ENCODE data around the gene MUC15. TPM values are rescaled to one million over a fixed set of nuclear protein-coding genes. Genes with fewer than 3 reads are reported as not detected.

The MUC15 gene
- total and polyA plus RNA-seq, 10 of the 15 experiments (the other 5 are each of a cell fraction or from before 2014, with no cell fraction given), result 0.03 to 0.86 (median 0.09) TPM; not detected in 6

GRCh38 chr11:26599425-26599824, 27.4 kb upstream of the MUC15 start:
- Histone ChIP-seq H3K4me2 (ENCODE audit: control insufficient read depth, insufficient read depth) (no peak overlapping the region), H3K36me3 (ENCODE audit: control insufficient read depth in 2 of 2, insufficient read depth in 2 of 2, low read length in 1 of 2) (no peaks in the 10 kb centered on the region), H4K20me1 (ENCODE audit: control insufficient read depth, insufficient read depth) (no peaks in the 10 kb centered on the region), H3K4me3 (no peak overlapping the region), H3K79me2 (ENCODE audit: control insufficient read depth, insufficient read depth, low read length) (no peaks in the 10 kb centered on the region), H2AFZ (ENCODE audit: control insufficient read depth, low read depth, low read length) (no peak overlapping the region), H3K9ac (ENCODE audit: control insufficient read depth, insufficient read depth, low read length) (no peak overlapping the region), H3K9me3 (replicated peaks; ENCODE audit: control insufficient read depth, insufficient read depth, low read length) (no peaks in the 10 kb centered on the region; the same call in 2 of the 3 replicates), H3K4me1 (ENCODE audit: control insufficient read depth, insufficient read depth, low read length) (no peaks in the 10 kb centered on the region), H3K27ac (ENCODE audit: control insufficient read depth, insufficient read depth) (no peak overlapping the region), H3K27me3 (replicated peaks in 1 of 2; ENCODE audit: control insufficient read depth in 2 of 2, insufficient read depth in 2 of 2, low read length in 1 of 2) (no peaks in the 10 kb centered on the region)
- ChIA-PET SMC1A (ENCODE audit: uncharacterized antibody, unreplicated experiment) (no interaction called here), POLR2A (no interaction called here), CTCF (no interaction called here), RAD21 (ENCODE audit: unreplicated experiment) (no interaction called here)
- TF ChIP-seq, protein P1, sequence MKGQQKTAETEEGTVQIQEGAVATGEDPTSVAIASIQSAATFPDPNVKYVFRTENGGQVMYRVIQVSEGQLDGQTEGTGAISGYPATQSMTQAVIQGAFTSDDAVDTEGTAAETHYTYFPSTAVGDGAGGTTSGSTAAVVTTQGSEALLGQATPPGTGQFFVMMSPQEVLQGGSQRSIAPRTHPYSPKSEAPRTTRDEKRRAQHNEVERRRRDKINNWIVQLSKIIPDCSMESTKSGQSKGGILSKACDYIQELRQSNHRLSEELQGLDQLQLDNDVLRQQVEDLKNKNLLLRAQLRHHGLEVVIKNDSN (IDR thresholded peaks at IDR 0.05; ENCODE audit: borderline replicate concordance, extremely low read length, insufficient read depth, low read depth, low read length), result no peak
- TF ChIP-seq, protein P2, sequence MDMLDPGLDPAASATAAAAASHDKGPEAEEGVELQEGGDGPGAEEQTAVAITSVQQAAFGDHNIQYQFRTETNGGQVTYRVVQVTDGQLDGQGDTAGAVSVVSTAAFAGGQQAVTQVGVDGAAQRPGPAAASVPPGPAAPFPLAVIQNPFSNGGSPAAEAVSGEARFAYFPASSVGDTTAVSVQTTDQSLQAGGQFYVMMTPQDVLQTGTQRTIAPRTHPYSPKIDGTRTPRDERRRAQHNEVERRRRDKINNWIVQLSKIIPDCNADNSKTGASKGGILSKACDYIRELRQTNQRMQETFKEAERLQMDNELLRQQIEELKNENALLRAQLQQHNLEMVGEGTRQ (IDR thresholded peaks at IDR 0.05; ENCODE audit: borderline replicate concordance, low read depth, low read length), result no peak
- no peak for TF ChIP-seq HCFC1 (IDR thresholded peaks at IDR 0.05; ENCODE audit: low read length)
- no peak for TF ChIP-seq IRF4 (IDR thresholded peaks at IDR 0.05; ENCODE audit: low read depth, low read length)
- TF ChIP-seq NFIC (IDR thresholded peaks at IDR 0.05; ENCODE audit: low read depth, low read length), result no peak
- no peak for TF ChIP-seq CHD2 (IDR thresholded peaks at IDR 0.05; ENCODE audit: borderline replicate concordance, low read depth, low read length)
- no peak for TF ChIP-seq HDAC2 (IDR thresholded peaks at IDR 0.05)
- no peak for TF ChIP-seq RAD21 (IDR thresholded peaks at IDR 0.05; ENCODE audit: insufficient read depth, low read depth, low read length)
- TF ChIP-seq KAT2A (conservative IDR thresholded peaks at IDR 0.05; ENCODE audit: control insufficient read depth, low read depth, low read length), result no peak
- TF ChIP-seq RUNX3 (IDR thresholded peaks at IDR 0.05; ENCODE audit: low read length), result no peak
- no peak for TF ChIP-seq ESRRA (IDR thresholded peaks at IDR 0.05; ENCODE audit: low read length)
- TF ChIP-seq RBBP5 (conservative IDR thresholded peaks at IDR 0.05), result no peak
- no peak for TF ChIP-seq NFYB (IDR thresholded peaks at IDR 0.05; ENCODE audit: insufficient read depth, low read depth, low read length)
- no peak for TF ChIP-seq SKIL (IDR thresholded peaks at IDR 0.05; ENCODE audit: low read depth, poor library complexity, severe bottlenecking)
- in situ Hi-C loops (cut with MboI) (no loop called here), intact Hi-C loops (cut with micrococcal nuclease; ENCODE audit: unreplicated experiment) (no loop called here)
- DNase-seq (ENCODE audit: low read depth, low spot score) (no peak), FAIRE-seq (no peak), ATAC-seq (no peak)
- WGBS (ENCODE audit: insufficient coverage, insufficient replicate concordance, low lambda C conversion rate, missing lambda C conversion rate), result 22% methylated on average over 2 of the region's 2 CpGs
- no TSS peak for BruUV-seq (replicated peaks)
